Cerebellar cortex (tissue), 1 donor: ENCODE results near the gene FANCE.
A peak's percentile ranks its signal among the peaks of the same experiment; 100 is the strongest.
"Not testable (repeated sequence)": the region's sequence is repeated elsewhere in the genome, so short reads cannot be mapped to it uniquely, and the experiment has no call there.

Experiments used
- DNase-seq: peaks from one replicate; pipeline ENCODE4 v3.0.0-alpha.2; 2015; ENCODE audit warnings: low spot score

Gene FANCE

DNA sequence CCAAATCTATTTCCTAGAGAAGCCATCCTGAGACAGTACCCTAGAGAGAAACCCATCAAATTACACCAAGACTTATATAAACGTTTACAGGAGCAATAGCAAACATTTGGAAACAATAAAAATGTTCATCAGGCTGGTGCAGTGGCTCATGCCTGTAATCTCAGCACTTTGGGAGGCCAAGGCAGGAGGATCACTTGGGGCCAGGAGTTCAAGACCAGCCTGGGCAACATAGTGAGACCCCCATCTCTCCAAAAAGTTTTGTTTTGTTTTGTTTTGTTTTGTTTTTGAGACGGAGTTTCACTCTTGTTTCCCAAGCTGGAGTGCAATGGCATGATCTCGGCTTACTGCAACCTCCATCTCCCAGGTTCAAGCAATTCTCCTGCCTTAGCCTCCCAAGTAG lies 19.4 kb upstream of the FANCE start:
- DNase-seq, result not testable (repeated sequence)

DNA sequence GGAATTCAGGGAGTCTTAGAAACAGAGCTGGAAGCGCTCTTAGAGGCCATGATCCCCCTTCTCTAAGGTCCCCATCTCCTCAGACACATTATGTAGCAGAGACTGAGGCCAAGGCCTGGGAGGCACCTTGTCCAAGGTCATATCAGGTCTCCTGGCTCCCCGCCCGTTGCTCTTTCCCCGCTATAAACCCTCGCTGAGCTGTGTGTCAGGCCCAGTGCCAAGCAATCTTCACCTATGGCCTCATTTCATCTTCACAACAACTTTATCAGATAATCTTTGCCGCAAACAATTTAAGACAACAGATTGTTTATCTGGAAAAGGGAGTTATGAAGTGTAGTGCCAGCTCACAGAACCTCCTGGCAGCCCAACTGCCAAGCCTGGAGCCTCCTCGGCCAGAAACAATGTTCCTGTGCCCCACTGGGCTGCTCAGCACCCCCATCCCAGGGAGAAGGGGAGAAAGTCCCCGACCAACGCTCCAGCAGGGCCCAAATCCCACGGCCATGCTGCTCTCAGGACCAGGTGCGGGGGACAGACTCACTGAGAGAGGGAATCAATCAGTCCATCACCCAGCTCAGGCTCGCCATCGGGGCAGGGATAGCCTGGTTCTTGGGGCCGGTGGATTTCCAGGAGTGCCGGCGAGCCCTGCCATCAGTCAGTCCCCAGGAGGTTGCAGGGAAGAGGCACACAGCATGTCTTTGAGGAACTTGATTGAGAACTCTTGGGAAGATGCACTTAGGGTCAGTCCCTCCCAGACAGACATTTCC lies 16.9 kb upstream of the FANCE start:
- DNase-seq, result peak; percentile 35

DNA sequence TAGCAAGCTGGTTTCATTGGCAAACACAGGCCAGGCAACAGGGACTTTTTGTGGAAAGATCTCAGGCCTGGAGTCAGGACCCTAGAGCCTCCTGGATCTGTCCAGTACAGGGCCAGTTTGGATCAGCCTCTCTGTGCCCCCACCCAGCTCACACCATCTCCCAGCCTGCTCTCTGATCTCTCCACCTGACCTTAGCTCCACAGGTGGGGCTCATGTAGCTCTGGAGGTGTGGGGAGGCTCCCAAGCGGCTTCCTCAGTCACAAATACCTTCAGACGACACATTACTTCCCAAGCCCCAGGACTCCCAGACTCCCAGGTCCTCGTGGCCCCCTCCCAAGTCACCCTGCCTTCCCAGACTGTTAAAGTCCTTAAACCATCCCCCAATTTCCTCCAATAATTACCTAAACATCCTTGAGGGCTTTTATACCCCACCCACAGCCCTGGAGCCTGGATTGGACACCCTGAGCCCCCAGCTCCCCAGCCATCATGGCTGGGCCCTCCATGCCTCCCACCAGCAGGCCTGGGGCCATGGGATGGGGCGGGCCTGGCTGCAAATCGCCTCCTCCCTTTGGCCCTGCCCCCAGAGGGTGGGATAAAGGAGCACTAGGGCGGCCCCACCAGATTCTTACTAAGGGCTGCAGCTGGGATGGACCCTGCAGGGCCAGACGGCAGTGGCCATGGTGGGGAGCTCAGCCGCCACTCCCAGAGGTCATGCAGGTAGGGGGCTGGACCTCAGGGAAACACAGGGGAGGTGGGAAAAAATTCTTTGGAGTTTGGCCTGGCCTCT lies 15.9 kb upstream of the FANCE start:
- DNase-seq, result no peak

DNA sequence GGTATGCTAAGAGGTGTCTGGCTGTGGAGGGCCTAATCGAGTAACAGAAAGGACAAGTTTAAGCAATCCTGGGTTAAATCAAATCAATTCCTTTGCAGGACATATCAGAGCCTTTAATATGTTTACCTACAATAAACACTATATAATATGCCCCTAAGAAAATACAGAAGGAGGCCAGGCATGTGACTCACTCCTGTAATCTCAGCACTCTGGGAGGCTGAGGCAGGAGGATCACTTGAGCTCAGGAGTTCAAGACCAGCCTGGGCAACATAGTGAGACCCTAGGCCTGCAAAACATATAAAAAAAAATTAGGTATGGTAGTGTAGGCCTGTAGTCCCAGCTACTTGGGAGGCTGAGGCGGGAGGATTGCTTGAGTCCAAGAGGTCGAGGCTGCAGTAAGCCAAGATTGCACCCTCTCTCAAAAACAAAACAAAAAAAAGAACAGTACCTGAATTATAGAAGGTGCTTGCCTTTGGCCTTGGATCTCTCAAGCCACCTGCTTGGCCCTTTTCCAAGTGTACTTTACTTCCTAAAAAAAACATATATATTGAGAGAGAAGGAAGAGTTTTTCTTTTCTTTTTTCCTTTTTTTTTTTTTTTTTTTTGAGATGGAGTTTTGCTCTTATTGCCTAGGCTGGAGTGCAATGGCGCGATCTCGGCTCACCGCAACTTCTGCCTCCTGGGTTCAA lies 13.6 kb upstream of the FANCE start:
- not testable (repeated sequence) for DNase-seq

DNA sequence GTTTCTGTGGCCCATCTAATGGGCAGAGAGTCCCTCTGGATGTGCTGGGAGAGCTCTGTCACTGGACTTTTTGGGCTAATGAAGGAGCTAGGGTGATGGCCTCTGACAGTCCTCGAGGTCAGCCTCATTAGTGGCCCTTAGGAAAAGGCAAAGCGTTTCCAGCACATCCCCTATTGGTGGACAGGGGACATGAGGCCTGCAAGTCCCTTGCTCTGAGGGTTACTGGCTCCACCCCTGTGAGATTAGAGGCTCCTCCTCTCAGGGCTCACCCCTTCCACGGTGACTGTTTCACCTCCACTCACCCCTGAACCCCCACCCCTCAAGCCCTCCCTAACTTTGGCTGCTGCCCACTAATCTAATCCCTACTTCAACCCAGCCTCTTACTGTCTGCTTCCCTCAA lies 12.8 kb upstream of the FANCE start:
- no peak for DNase-seq

DNA sequence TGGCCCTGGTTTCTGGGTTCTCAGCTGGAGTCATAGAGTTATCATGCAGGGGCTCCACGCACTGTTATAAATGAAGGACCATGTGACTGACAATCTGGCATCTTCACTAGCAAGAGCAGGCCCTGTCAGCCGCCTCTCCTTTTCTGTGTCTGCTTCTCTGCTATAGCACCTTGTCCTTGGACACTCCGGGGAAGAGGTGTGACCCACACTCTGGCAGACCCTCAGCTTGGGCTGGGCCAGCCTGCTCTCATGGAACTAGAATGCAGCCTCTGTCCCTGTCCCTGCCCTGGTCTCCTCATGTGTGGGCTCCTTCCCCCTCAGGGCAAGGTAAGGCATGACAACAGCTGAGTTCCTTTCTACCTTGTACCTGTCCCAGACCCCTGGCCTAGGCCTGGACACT lies 10.9 kb upstream of the FANCE start:
- DNase-seq, result no peak

GRCh38 chr6:35441642-35442041 lies 10.5 kb upstream of the FANCE start:
- no peak for DNase-seq

DNA sequence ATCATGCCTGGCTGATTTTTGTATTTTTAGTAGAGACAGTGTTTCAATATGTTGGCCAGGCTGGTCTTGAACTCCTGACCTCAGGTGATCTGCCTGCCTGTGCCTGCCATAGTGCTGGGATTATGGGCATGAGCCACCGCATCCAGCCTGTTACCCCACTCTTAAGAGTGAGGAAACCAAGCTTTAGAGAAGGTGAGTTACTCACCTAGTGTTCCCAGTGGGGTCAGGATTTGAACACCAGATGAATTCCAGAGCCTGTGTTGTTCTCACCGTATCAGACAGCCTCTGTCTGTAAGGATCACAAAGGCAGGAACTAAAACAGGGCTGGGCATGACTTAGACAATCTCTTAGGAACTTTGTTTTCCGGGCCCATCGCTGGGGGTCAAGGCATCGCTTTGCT lies 9.4 kb upstream of the FANCE start:
- no peak for DNase-seq

GRCh38 chr6:35443341-35444030 lies 8.7 kb upstream of the FANCE start:
- no peak for DNase-seq

DNA sequence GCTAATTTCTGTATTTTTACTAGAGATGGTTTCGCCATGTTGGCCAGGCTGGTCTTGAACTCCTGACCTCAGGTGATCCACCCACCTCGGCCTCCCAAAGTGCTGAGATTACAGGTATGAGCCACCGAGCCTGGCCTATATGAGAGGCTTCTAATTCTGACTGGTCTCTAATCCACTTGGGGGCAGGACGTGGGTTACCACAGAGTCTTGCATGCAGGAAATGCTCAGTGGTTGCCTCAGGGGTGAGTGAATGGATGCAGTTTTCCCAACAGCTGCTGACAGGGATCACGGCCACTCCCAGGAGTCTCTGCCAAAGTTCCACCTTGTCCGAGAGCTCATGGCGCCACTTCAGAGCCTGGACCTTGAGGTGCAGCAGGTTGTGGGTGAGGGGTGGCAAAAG lies 6.4 kb upstream of the FANCE start:
- DNase-seq, result no peak

DNA sequence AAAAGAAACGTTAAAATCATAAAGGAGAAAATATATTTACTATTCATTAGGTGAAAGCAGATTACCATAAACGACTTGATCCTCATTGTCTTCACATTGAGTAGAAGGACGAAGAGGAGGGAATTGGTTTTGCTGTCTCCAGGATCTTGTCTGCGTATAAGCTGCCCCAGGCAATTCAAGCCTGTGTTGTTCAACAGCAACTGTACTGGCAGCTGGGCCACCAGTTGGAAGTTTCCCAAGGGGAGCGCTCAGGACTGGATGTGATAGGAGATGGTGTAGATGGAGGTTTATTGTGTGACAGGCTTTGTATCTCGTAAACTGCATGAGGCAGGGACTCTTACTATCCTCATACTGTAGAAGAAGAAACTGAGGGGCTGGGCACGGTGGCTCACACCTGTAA lies 3.9 kb upstream of the FANCE start:
- no peak for DNase-seq

- peak; percentile 87 for DNase-seq
Measured at GRCh38 chr6:35449287-35449881, 2.8 kb upstream of the FANCE start.

GRCh38 chr6:35451354-35452182 lies 570 bp upstream of the FANCE start:
- DNase-seq, result no peak

- no peak for DNase-seq
Measured at GRCh38 chr6:35453236-35453635, 1.1 kb downstream of the FANCE start.

DNA sequence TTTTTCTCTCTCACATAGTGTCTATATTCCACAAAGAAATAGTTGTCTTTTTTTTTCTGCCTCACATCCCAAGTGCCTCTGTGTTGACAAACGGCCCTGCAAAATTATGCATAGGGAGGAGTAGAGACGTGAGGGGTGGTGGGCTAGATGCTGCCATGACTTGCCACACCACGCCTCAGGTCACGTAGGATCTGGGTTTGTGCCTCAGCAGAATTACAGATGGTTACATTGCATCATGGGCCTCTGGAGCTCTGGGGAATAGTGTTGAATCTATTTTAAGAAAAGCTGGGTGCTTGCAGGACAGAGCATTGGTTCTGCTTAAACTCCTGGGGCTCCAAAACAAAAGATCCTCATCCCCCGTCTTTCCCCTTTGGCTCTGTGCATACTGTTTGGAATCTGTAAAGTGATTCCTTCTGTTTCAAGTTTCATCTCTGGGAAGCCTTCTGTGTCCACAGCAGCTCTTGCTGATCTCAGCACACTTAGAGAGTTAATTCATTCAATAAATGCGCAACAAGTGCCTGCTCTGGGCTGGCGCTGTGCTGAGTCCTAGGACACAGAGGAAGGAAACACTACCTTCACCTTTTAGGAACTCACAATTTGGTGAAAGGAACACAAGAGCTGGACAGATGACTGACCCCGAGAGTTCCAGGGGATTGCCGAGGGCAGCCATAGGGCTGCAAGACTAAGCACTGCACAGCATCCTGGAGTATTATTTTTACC lies 2.4 kb downstream of the FANCE start:
- no peak for DNase-seq

GRCh38 chr6:35457907-35458306 lies 5.8 kb downstream of the FANCE start:
- DNase-seq, result no peak

DNA sequence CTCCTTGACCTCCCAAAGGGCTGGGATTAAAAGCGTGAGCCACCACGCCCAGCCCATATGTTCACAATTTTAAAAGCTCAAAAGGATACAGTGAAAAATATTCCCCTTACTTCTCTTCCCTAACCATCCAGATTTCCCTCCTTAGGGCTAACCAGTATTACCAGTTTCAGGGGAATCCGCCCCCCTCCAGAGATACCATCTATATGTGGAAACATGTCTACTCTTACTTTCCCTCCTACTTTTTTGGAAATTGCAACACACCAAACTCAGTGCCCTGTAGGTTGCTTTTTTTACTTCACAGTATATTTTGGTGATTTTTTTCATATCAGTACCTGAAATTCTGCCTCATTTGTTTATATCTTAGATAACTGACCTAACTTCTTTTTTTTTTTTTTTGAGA lies 9.1 kb downstream of the FANCE start:
- DNase-seq, result no peak

GRCh38 chr6:35463292-35463691 lies 11.2 kb downstream of the FANCE start:
- no peak for DNase-seq

- no peak for DNase-seq
Measured at GRCh38 chr6:35465646-35466045, 13.5 kb downstream of the FANCE start.
